GM12892 (cell line): ENCODE data around the gene FOXA2.

Experiments
- POLR2A ChIP-seq: IDR thresholded peaks from 2 replicates; pipeline ENCODE4 v1.6.1; 2011; ENCODE audit warnings: low read depth, low read length, control low read depth
- POLR2AphosphoS5 ChIP-seq: IDR thresholded peaks from 2 replicates; pipeline ENCODE4 v1.6.1; 2011; ENCODE audit warnings: low read depth, low read length, control low read depth

DNA sequence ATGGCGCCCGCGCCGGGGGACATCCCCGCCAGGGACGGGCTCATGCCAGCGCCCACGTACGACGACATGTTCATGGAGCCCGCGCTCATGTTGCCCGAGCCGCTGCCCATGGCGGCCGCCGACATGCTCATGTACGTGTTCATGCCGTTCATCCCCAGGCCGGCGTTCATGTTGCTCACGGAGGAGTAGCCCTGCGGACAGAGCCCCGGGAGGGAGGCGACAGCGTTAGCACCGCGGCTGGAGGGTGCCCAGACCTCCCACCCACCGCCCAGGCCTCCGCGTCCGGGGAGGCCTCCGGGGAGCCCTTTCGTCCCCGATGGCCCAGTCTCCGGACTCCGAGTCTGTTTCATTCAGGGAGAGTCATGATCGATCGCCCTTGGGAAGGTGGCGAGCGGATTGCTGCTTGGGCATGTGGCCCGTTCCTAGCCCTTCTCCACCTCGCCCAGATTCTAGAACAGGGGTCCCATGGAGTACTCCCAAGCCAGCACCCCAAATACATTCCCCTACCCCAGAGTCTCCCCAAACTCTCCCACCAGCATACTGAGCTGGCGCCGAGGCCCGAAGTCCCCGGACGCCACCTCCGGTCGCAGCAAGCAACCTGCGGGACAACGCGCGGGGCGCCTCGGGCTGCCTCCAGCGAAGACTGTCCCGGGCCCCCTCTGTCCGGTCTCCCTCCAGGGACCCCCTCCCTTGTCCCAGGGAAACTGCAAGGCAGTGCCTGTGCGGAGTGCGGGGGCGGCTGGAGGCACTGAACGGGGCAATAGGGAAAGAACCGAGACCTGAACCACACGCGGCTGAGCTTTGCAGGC, 1.2 kb downstream of the FOXA2 start:
- TF ChIP-seq POLR2AphosphoS5: no peak
- no peak for TF ChIP-seq POLR2A
